Sigmoid colon (tissue), 7 donors: Measurements from ENCODE around the gene SLIT3. TPM values are rescaled to one million over a fixed set of nuclear protein-coding genes. Genes with fewer than 3 reads are reported as not detected.

Source experiments
- DNase-seq: peaks from one replicate; pipeline ENCODE4 v3.0.0-alpha.2; 2019
- H3K27ac ChIP-seq, 4 donors: fragments of 200-600 bp; sonication (generic); one replicate each; pipeline ENCODE4 v1.5.1; 2016 to 2019; ENCODE audit warnings: mild to moderate bottlenecking in 1 of 4
- H3K27me3 ChIP-seq, 3 donors: fragments of 200-600 bp; sonication (generic); one replicate each; pipeline ENCODE4 v1.5.1; 2019; ENCODE audit warnings: mild to moderate bottlenecking in 1 of 3
- H3K36me3 ChIP-seq, 4 donors: fragments of 200-600 bp; sonication (generic); one replicate each; pipeline ENCODE4 v1.5.1; 2016 to 2019
- H3K4me1 ChIP-seq, 4 donors: fragments of 200-600 bp; sonication (generic); one replicate each; pipeline ENCODE4 v1.5.1; 2017 to 2019
- H3K4me3 ChIP-seq, 4 donors: fragments of 200-600 bp; sonication (generic); one replicate each; pipeline ENCODE4 v1.5.1; 2017 to 2019; ENCODE audit warnings: mild to moderate bottlenecking in 2 of 4, moderate library complexity in 1 of 4
- H3K9me3 ChIP-seq, 4 donors: fragments of 200-600 bp in 3 of 4; sonication (generic) in 3 of 4; one replicate each; pipeline versions ENCODE4 v1.5.1 to v1.6.1; 2013 to 2019
- EP300 ChIP-seq, 4 donors: sonication (generic); formaldehyde crosslinking; IDR thresholded peaks; one replicate each; pipeline ENCODE4 v1.6.1; 2017; ENCODE audit warnings: antibody characterized with exemption in 4 of 4
- POLR2A ChIP-seq, 2 donors: fragments of 450-650 bp; IDR thresholded peaks; one replicate each; pipeline ENCODE4 v1.6.1; 2016; ENCODE audit warnings: antibody characterized with exemption in 2 of 2, mild to moderate bottlenecking in 2 of 2, moderate library complexity in 2 of 2
- POLR2AphosphoS5 ChIP-seq, 4 donors: sonication (generic); formaldehyde crosslinking; IDR thresholded peaks; one replicate each; pipeline ENCODE4 v1.6.1; 2017; ENCODE audit warnings: antibody characterized with exemption in 4 of 4
- WGBS, 2 donors: extraction: QIAGEN DNeasy Blood & Tissue Kit; methylation state at CpG; one replicate each; pipeline ENCODE4 v1.1.7; 2013; 5-methylcytosine and 5-hydroxymethylcytosine counted together
- intact Hi-C: fragments of 100-400 bp; cut with DNase I; formaldehyde crosslinking; loops from one replicate; pipeline ENCODE4 v1.15.1; 2023
- polyA plus RNA-seq, 3 donors: library from polyadenylated mRNA; stranded (reverse); fragments of 200-250 nt; gene quantifications; one replicate each; pipeline ENCODE4 v1.2.3, GENCODE V29; 2013
- total RNA-seq, 4 donors: library from RNA; depleted of rRNA; stranded (reverse); fragments of >200 nt; gene quantifications; one replicate each; pipeline ENCODE4 v1.1.0, GENCODE V29; 2016
- TF ChIP-seq, protein P1 (sequence below), 4 experiments: fragments of 450-650 bp in 3 of 4; fragments of 200-600 bp in 1 of 4; IDR thresholded peaks; one replicate each; pipeline ENCODE4 v1.5.1; 2016 to 2019; ENCODE audit warnings: antibody characterized with exemption in 4 of 4, mild to moderate bottlenecking in 3 of 4, moderate library complexity in 2 of 4
- donor health status: healthy with polysubstance abuse.
- donor health status: Bipolar disorder and iron deficiency.
- donor health status: healthy.

The SLIT3 gene
- total and polyA plus RNA-seq, 7 donors = 0.23 to 46.3 (median 30.0) TPM

DNA sequence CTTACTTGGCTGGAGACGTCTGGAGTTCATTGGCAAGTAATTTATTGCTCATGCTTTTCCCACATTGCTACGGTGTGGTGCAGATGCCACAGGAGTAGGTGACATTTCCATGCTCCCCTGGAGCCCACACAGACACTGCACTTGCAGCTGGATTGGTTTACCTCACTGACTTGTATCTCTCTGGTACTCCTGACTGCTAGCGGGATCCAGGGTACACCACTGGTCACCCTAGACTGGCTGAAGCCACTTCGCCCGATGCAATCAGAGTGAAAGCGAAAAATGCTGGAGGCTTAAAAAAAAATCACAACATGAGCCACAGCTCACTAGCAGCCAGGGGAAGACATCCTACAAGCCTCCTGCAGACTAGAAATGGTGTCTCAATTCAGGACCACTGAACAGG is 32.6 kb upstream of the SLIT3 start:
- Histone ChIP-seq H3K27me3 (no peaks in the 10 kb centered on the region), H3K4me1 (no peaks in the 10 kb centered on the region), H3K27ac (no peak overlapping the region), H3K4me3 (no peak overlapping the region), H3K9me3 (no peaks in the 10 kb centered on the region), H3K36me3 (no peaks in the 10 kb centered on the region)
- intact Hi-C loops = no loop called here
- no peak for TF ChIP-seq POLR2AphosphoS5 (IDR thresholded peaks at IDR 0.05)
- no peak for TF ChIP-seq POLR2A (IDR thresholded peaks at IDR 0.05)
- TF ChIP-seq, protein P1, sequence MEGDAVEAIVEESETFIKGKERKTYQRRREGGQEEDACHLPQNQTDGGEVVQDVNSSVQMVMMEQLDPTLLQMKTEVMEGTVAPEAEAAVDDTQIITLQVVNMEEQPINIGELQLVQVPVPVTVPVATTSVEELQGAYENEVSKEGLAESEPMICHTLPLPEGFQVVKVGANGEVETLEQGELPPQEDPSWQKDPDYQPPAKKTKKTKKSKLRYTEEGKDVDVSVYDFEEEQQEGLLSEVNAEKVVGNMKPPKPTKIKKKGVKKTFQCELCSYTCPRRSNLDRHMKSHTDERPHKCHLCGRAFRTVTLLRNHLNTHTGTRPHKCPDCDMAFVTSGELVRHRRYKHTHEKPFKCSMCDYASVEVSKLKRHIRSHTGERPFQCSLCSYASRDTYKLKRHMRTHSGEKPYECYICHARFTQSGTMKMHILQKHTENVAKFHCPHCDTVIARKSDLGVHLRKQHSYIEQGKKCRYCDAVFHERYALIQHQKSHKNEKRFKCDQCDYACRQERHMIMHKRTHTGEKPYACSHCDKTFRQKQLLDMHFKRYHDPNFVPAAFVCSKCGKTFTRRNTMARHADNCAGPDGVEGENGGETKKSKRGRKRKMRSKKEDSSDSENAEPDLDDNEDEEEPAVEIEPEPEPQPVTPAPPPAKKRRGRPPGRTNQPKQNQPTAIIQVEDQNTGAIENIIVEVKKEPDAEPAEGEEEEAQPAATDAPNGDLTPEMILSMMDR (IDR thresholded peaks at IDR 0.05) = no peak
- no peak for TF ChIP-seq EP300 (IDR thresholded peaks at IDR 0.05)
- WGBS, 2 donors = 76 to 84% methylated on average over 6 of the region's 6 CpGs
- DNase-seq = no peak

DNA sequence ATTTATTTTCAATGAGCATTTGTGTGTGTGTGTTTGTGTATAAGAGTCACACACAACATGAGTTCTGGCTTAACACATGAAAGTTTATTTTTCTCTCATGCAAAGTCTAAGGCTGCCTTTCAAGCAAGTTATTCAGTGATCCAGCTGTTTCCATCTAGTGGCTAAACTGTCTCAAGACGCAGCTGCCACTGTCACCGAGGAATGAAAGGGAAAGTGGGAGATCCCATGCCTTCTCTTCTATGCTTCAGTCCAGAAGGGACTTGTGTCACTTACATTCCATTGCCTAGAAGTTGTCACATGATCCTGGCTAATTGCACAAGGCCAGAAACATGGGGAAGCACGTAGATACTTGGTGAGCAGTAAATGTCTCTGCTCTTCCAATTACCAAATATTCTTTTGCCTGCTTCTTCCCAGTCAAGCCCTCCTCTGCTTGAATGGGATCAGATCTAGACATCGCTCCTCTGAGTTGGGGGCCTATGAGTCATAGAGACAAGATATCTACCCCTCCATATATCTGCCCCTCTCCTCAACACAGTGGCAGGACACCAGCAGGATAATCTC is 30.4 kb upstream of the SLIT3 start:
- DNase-seq = no peak
- Histone ChIP-seq H3K4me1 (no peaks in the 10 kb centered on the region), H3K27ac (no peak overlapping the region), H3K27me3 (no peaks in the 10 kb centered on the region), H3K36me3 (no peaks in the 10 kb centered on the region), H3K4me3 (no peak overlapping the region), H3K9me3 (no peaks in the 10 kb centered on the region)
- no peak for TF ChIP-seq POLR2A (IDR thresholded peaks at IDR 0.05)
- no peak for TF ChIP-seq POLR2AphosphoS5 (IDR thresholded peaks at IDR 0.05)
- no peak for TF ChIP-seq EP300 (IDR thresholded peaks at IDR 0.05)
- TF ChIP-seq, protein P1 (IDR thresholded peaks at IDR 0.05) = no peak
- intact Hi-C loops = no loop called here
- 42 to 75% methylated on average over 4 of the region's 4 CpGs for WGBS, 2 donors

DNA sequence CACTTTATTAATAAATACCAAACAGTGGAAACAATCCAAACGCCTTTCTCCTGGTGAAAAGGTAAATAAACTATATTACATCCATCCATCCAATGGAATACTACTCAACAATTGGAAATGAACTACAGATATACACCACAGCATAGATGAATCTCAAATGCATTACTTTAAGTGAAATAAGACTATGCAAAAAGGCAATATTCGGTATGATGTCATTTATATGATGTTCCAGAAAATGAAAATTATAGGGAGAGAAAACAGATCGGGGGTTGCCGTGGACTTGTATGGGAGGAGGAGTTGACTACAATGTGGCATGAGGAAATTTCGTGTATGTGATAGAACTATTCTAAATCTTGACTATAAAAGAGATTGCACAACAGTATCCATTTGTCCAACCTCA is 27.5 kb upstream of the SLIT3 start:
- no peaks in the 10 kb centered on the region for H3K36me3 ChIP-seq
- no peak overlapping the region for H3K4me3 ChIP-seq
- H3K27ac ChIP-seq = no peak overlapping the region
- no peak for DNase-seq
- WGBS, 2 donors = 66 to 82% methylated on average over 5 of the region's 5 CpGs
- no peaks in the 10 kb centered on the region for H3K4me1 ChIP-seq
- intact Hi-C loops = no loop called here
- TF ChIP-seq POLR2A (IDR thresholded peaks at IDR 0.05) = no peak
- TF ChIP-seq EP300 (IDR thresholded peaks at IDR 0.05) = no peak
- no peak for TF ChIP-seq POLR2AphosphoS5 (IDR thresholded peaks at IDR 0.05)
- TF ChIP-seq, protein P1 (IDR thresholded peaks at IDR 0.05) = no peak
- H3K9me3 ChIP-seq = no peaks in the 10 kb centered on the region
- H3K27me3 ChIP-seq = no peaks in the 10 kb centered on the region

DNA sequence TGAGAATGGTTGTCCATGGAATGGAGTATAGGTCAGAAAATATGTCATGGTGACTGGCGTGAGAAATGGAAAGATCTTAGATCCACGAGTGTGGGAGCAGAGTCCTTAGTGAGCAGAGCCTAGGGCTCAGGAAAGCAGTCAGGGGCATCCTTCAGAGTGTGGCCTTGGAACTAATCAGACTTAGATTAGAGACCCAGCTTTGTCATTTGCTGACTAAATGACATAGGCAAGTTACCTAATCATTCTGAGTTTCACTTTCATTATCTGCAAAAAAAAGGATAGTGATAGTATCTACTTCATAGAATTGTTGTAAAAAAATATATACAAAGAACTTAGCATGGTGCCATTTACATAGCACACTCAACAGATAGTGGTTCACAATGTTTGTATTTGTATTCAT is 24.3 kb upstream of the SLIT3 start:
- no peaks in the 10 kb centered on the region for H3K27me3 ChIP-seq
- no peaks in the 10 kb centered on the region for H3K36me3 ChIP-seq
- intact Hi-C loops = no loop called here
- no peaks in the 10 kb centered on the region for H3K9me3 ChIP-seq
- DNase-seq = no peak
- no peak overlapping the region for H3K4me3 ChIP-seq
- WGBS, 2 donors = 68 to 85% methylated on average over 2 of the region's 2 CpGs
- TF ChIP-seq POLR2AphosphoS5 (IDR thresholded peaks at IDR 0.05) = no peak
- TF ChIP-seq EP300 (IDR thresholded peaks at IDR 0.05) = no peak
- TF ChIP-seq, protein P1 (IDR thresholded peaks at IDR 0.05) = no peak
- no peak for TF ChIP-seq POLR2A (IDR thresholded peaks at IDR 0.05)
- no peaks in the 10 kb centered on the region for H3K4me1 ChIP-seq
- no peak overlapping the region for H3K27ac ChIP-seq

DNA sequence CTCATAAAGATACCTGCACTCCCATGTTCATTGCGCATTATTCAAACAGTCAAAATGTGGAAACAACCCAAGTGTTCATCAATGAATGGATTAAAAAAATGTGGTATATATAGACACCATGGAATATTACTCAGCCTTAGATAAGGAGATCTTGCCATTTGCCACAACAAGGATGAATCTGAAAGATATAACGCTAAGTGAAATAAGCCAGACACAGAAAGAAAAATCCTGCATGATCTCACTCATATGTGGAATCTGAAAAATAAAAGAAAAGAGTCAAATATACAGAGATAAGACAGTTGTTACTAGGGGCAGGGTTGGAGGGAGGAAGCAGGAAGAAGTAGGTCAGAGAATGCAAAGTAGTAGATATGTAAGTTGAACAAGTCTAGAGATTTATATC is 17.6 kb upstream of the SLIT3 start:
- H3K27me3 ChIP-seq = no peaks in the 10 kb centered on the region
- TF ChIP-seq POLR2A (IDR thresholded peaks at IDR 0.05) = no peak
- no peak for TF ChIP-seq EP300 (IDR thresholded peaks at IDR 0.05)
- TF ChIP-seq POLR2AphosphoS5 (IDR thresholded peaks at IDR 0.05) = no peak
- TF ChIP-seq, protein P1 (IDR thresholded peaks at IDR 0.05) = no peak
- 60 to 91% methylated on average over 2 of the region's 2 CpGs for WGBS, 2 donors
- intact Hi-C loops = no loop called here
- no peak overlapping the region for H3K27ac ChIP-seq
- no peak for DNase-seq
- no peaks in the 10 kb centered on the region for H3K4me1 ChIP-seq
- no peaks in the 10 kb centered on the region for H3K36me3 ChIP-seq
- H3K4me3 ChIP-seq = no peak overlapping the region
- no peaks in the 10 kb centered on the region for H3K9me3 ChIP-seq
